Activated T-cell treated with anti-CD3 and anti-CD28 coated beads, Interleukin-2, amount 50 U/mL, for 48 hours (primary cell): ENCODE data around the gene ZNF787.

Experiments
- DNase-seq, 2 experiments: peaks; one replicate each; pipeline ENCODE4 v3.0.0-alpha.2; 2020

Gene ZNF787

DNA sequence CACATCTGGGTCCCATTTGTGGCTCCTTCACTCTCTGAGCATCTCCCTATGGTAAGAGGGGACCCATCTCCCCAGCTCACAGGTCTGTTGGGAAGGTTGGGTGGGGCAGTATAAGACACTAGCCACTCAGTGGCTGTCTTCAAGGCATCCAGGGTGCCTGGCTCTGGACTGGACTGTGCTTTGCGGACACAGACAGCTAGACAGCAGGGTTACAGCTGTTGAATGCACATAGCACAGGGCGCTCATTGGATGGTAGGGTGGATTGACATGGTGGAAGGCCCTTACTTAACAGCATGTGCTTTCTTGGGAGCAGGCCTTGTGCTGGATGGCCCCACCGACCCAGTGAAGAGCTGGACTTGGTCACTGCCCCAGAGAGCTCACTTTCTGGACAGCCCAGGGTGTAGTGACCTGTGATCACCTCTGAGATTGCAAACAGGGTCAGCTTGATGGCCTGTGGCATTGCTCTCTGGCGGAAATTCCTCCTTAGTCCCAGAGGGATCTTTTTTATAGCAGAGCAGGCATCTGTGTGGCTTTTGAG is 21.9 kb upstream of the ZNF787 start:
- DNase-seq: no peak

DNA sequence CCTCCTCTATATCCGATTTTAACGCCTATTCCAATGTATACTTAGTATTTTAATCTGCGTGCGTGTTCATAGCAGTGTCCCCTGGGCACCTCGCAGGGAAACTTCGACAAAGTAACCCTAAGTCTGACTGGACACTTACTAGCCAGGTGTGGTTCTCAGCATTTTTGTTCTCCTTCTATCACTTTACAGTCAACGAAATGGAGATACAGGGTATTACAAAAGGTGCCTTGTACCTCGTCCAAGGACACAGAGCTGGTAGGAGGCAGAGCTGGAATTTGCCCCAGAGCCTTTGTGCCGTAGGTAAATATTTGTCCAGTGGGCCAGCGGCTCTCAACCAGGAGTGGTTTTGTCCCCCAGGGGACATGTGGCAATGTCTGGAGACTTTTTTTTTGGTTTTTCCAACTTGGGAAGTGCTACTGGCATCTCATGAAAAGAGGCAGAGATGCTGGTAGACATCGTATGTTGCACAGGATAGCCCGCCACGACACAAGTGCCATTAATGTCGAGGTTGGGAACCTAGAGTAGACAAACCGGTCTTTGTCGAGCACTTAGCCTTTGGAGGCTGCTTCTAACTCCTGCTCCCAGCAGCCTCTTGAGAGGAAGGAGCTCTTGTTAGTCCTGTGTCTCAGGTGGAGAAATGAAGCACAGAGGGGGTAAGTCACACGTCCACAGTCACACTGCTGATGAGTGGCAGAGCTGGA is 21.1 kb upstream of the ZNF787 start:
- no peak for DNase-seq

DNA sequence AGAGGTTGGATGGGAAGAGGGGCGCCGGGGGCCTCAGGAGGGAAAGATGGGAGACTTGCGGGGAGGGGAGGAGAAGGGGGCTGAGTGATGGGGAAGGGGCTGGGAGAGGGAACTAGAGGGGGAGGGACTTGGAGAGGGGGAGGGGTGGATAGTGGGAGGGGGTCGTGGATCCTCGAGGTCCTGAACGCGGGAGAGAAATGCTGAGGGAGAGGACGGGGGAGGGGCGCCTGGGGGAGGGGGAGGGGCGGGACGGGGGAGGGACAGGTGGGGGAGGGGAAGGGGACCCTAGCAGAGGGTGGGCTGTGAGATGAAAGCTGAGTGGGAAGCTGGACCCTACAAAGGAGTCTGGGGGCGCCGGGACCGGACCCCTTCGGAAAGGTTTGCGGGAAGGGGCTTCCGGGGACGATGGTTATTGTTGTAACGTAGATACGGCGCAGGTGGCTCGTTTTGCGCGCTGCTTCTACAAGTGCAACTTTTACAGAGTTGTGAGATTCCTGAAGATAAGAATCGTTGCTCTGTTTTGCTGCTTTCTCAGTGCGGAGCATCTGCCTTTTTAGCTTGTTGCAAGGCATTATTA is 20.4 kb upstream of the ZNF787 start:
- DNase-seq: peak; percentile 41 to 50

DNA sequence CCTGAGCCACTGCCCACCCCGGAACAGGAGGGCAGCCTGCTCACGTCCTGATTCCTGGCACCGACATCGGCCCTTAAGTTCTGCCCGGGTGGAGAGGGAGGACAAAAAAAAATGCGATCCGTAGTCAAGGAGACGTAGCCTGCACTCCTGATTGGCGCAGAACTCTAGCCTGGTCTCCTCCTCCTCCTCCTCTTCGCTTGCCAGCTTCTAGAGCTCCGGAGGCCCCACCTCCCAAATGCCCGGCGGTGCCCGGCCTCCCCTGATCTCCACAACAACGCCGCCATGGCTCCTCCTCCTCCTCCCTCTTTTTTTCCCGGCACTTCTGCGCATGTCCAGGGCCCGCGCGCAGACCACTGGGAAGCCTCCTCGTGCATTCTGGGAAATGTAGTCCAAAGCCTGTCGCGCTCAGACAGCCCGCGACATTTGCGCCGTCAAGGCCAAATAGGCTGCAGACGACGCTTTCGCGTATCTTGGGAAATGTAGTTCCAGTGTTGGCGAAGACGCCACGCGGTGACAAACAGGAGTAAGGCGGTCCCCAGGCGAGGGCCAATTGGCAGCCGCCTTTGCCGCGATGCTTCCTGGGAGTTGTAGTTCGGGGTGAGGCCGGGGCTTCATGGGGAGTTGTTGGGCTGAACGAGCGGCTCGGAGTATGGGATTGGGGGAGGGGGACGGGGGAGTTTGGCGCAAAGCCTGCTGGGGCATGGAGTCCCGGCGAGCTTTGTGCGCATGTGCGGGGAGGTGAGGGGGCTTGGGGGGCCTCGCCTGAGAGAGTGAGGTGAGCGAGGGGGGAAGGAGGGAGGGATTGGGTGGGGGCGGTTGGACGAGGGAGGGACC is 19.7 kb upstream of the ZNF787 start, which contains the start of gene ZNF444:
TSS of gene ZNF444 (plus strand) at position 705 of the 834 bp plus-strand sequence. CDS start 5,625 bp downstream, outside the sequence.
- peak; percentile 99 for DNase-seq

DNA sequence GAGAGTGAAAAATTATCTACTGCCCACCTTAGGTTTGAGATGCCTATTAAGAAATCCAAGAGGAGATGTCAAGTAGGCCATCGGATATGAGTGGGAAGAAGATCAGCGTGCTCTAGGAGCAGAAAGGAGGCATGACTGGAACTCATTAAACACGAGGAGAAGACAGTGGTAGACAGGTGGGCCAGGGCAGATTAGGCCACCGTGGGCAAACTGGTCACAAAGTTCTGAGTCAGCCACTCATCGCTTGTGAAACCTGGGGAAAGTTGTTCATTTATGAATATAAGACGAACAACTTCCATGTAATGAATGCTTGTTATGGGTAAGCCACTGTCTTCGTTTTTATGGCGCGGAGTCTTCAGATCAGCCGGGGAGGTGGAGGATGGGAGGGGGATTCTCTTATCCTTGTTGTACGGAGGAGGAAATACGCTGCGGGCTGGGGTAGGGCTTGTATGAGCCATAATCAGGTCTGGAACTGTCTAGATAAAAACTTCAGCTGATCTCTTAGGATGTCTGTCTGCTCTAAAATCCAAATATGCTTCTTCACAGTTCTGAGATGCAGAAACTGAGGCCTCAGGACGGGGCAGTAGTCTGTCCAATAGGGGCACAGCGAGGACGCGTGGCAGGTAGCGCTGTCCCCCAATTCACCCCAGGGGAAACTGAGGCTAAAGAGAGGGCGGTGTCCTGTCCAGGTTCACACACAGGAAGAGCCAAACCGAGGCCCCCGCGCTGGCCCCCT is 18.9 kb upstream of the ZNF787 start:
- peak in 1 of 2 experiments; percentile 35 for DNase-seq

DNA sequence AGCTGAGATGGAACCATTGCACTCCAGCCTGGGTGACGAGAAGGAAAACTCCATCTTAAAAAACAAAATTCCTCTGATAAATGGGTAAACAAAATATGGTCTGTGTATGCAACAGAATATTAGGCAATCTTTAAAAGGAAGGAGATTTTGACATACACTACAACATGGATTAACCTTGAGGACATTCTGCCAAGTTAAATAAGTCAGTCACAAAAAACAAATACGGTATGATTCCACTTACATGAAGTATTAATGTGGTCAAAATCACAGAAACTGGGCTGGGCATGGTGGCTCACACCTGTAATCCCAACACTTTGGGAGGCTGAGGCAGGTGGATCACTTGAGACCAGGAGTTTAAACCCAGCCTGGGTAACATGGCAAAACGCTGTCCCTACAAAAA is 17.0 kb upstream of the ZNF787 start:
- no peak for DNase-seq

DNA sequence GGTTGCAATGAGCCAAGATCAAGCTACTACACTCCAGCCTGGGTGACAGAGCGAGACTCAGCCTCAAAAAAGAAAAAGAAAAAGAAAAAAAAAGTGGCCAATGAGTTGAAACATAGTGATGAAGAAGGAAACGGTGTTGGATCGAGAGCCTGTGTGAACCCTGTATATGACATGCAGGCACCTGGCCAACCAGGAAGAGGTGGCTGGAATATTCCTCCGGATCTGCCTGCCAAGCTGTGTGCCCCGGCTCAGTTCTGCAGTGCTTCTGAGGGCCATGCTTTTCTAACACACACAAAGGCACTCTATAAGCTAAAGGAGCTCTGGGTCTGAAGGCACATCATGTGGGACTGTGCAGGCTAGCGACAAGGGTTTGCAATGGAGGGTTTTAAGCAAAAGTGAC is 16.3 kb upstream of the ZNF787 start:
- DNase-seq: no peak

DNA sequence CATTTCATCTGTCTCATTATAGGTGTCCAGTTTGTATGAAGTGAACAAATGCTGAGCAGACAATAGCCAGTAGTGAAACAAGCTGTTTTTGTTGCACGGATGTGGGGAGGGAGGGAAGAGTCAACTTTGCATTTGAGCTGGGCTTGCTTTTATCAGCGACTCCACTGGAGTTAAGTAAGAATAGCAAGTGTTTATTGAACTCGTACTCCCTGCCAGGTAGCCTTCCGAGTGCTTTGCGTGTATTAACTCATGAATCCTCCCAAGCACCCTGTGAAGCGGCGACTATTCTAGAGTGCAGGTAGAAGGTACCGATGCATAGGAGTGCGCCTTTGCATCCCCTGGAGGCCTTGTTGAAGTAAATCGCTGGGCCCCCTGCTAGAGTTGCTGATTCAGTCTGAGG is 15.3 kb upstream of the ZNF787 start:
- DNase-seq: no peak

DNA sequence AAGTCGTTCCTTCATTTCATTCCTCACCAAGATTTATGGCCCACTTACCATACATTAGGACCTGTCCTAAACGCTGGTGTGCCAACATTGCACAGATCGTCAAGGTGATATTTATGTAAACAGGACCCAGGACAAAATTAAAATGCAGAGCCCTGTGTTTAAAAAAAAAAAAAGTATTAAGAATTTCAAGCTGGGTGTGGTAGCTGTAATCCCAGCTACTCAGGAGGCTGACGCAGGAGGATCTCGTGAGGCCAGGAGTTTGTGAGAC is 13.5 kb upstream of the ZNF787 start:
- DNase-seq: no peak

DNA sequence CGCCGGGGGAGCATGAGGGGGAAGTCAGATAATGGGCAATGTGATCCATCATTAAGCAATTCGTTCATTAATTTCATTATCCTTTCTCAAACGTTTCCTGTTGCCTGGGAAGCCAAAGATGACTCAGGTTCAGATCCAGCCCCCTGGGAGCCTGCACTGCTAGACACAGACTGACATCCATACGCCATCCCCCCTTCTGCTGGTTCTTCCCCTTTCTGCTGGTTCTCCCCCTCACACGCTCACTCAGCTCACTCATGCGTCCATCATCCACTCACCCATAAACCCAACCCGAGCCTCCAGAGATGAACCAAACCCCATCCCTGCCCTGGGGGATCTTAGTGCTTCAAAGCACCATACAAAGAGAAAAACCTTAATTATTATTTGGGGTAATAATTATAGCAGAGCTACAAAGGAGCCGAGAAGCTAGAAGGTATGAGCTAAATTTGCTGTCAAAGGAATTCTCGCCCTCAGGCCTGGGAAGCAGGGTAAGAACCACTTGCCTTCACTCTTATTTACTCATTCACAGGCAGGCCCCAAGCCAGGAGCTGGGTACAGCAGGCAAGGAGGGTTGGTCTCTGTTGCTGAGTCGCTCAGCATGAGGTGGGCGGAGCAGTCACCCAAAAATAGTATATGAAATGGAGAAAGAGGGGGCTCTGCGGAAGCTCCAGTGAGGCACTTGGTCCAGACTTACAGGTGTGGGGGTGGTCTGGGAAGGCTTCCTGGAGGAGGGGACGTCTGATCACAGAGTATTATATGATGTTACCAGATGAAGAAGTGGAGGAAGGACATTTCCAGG is 13.0 kb upstream of the ZNF787 start:
- no peak for DNase-seq

DNA sequence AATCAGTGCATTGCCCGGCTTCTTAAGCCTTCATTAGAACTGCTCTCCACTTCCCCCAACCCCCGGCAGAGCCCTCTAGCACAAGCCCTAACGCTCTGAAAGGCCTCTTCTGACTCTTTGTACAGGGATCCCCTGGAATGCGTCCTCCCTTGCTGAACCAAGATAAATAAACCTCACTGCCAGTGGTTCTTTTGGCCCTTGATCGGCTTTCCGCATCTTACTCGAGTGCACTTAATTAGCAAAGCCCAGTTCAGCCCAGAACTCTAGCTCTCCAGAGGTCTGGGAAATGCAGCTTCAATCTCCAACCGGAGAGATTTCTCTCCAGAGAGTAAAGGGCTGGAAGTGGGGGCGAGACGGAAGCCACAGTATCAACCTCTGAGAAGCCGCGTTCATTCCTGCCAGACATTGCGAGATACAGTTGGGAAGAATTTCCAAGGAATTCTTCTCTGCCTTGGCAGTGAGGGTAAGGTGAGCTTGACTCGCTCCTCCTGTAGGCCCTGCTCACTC is 11.3 kb upstream of the ZNF787 start:
- no peak for DNase-seq

DNA sequence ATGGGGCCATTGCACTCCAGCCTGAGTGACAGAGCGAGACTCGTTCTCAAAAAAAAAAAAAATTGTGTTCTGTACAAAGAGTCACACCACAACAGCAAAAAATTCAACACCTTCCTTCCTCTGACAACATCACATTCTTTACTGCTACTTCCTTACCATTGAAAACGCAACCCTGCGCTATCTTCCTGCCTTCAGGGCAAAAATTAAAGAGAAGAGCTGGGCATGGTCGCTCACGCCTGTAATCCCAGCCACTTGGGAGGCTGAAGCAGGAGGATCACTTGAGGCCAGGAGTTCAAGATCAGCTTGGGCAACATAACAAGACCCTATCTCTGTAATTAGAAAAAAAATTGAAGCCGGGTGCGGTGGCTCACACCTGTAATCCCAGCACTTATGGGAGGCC is 10.6 kb upstream of the ZNF787 start:
- no peak for DNase-seq

DNA sequence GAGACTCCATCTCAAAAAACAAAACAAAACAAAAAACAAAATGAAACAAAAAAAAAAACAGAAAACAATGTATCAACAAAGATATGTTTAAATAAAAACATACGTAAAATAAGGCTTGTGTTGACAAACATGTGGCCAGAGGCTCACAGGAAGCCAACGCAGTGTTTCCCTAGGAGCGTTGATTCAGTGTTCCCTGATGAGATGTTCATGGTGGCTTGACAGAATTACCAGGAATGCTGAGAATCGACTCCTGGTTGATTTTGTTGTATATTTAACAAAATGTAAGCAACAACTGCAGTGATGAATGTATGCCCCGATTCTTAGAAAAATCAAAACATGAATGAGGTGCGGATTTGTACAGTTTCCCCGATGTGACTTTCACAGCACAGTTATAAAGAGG is 8.9 kb upstream of the ZNF787 start:
- no peak for DNase-seq

DNA sequence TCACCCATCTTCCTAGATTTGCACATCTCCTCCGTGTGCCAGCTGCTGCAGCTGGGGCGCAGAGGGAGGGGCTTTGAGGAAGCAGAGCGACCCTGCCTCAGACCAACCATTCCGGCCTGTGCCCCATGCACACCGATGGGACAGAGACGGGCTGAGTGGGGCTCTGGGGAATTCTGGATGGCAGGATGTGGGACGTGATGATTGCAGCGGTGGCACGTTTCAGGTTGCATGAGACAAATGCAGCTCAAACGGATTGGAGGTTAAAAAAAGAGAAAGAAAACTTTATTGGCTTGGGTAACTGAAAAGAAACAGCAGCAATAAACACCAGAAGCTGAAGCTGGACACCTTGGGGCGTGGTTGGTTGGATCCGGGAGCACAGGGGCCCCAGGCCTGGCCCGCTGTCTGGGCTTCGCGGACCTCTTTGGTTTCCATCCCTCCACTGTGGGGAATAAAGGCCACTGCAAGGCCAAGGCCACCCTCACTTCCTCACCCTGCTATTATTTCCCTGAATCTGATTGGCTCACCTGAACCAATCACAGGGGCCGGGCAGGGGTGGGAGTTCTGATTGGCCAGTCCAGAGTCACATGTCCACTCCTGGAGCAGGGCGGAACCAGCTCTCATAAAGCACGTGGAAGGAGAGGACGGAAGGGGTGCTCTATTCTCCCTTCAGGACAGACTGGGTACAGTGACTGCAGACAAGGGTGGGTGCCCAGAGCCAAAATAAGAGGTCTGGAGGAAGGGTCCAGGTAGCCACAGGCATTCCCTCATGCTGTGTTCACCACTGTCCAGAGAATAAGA is 6.1 kb upstream of the ZNF787 start:
- DNase-seq: no peak

DNA sequence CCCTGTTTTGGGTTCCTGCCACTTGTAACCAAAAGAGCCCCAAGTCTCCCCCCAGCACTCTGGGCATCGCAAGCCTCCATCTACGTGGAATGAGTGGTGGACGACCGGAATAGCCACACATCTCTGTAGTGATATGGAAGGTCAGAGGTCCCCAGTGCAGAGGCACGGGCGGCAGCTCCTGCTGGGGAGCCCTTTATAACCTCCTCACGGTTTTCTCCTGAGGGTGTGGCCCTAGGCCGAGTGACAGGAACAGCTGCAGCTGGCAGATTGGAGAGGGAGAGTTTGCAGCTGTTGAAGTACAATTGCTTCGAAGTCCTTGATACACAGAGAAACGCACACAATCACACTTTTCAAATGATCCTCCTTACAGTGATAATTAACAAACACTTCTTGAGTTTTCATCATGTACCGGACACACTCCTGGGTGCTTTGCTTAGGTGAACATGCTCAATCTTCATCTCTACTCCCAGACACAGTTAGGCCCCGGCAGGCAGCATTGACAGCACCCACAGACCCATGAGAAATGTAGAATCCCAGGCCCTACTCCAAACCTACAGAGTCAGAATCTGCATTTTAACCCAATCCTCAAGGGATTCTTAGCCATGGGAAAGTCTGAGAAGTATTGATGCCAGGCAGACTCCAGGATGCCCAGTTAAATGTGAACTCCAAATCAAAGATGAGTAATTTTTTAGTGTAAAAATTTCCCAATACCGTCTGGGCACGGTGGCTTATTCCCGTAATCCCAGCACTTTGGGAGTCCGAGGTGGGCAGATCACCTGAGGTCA is 4.9 kb upstream of the ZNF787 start:
- no peak for DNase-seq

DNA sequence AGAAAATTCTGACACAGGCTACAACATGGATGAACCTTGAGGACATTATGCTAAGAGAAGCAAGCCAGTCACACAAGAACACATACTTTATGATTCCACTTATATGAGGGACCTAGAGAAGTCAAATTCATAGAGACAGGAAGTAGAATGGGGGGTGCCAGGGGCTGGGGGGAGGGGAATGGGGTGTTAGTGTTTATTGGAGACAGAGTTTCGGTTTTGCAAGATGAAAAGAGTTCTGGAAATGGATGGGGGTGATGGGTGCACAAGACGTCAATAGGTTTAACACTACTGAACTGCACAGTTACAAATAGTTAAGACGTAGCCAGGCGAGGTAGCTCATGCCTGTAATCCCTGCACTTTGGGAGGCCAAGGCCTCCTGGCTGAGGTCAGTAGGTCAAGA is 3.5 kb upstream of the ZNF787 start:
- no peak for DNase-seq

DNA sequence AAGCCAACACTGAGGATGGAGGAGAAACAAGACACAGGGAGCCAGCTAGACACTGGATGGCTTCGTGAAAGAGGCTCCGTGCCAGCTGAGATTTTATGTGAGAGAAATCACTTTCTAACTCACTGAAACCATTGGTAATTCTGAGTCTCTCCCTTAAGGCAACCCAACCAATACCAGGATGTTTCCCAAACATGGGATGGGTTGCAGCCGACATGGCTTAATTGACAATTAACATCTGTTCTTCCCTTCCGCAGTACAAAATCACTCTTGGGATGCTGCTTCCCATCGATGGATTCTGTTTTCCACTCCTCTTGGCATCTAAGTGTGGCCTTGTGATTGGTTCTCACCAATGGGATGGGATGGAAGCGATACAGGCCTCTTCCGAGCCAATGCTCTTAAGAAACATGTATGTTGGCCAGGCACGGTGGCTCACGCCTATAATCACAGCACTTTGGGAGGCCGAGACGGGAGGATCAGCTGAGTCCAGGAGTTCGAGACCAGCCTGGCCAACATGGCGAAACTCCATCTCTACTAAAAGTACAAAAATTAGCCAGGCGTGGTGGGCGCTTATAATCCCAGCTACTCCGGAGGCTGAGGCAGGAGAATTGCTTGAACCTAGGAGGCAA is 2.3 kb upstream of the ZNF787 start:
- no peak for DNase-seq

DNA sequence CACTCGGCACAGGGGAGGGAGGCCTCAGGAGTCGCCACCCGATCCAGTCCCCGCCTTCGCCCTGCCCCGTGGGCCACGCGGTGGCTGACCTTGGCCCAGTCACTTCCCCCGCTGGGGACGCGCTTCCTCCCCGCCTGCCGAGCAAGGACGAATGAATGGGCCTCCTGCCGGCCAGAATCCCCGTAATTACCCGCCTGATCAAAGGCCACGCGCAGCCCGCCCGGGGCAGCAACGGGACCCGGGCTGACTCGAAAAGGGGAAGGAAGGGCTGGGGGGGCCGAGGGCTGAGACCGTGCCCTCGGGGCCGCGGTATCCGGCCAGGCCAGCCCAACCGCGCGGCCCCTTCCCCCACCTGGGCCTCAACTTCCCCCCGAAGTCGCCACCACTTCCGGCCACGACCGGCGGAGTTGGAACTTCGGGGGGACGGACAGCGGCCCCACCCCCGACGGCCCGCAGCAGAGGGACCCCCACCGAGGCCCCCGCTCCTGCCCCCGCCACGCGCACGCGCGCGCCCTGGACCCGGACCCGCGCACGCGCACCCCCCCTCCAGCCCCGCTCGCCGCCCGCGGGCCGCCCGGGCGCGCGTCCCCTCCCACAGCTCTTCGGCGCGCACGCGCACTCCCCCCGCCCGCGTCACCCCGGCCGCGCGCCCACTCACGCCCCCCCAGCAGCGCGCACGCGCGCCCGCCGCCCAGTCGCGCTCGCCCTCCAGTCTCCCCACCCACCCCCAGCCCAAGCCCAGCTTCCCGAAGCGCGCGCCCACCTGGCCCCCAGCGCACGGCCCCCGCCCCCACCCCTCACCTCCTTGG is 520 bp downstream of the ZNF787 start:
- peak; percentile 80 to 86 for DNase-seq

DNA sequence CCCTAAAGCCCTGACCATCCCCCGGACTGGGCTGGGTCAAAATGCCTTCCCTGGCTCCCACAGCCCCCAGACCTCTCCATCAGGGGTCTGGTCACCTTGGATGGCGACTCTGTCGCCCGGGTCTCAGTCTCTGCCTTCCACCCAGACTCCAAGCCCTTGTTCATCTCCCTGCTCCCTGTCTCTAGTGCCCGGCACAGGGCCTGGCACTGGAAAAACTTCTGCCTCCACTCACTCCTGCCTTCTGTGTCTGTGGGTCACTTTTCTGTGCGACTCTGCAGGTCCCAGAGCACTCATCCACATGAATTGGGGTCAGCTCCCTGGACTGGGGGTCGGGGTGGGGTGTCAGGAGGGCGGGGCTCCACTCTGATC is 1.1 kb downstream of the ZNF787 start:
- DNase-seq: no peak
